Measurements from ENCODE around the gene PALLD.
A peak's percentile ranks its signal among the peaks of the same experiment; 100 is the strongest.

PALLD gene

GRCh38 chr4:168880811-168881595, 384.2 kb downstream of the PALLD start:
- DNase-seq, result peak; percentile 81 to 93 (median 90)

DNA sequence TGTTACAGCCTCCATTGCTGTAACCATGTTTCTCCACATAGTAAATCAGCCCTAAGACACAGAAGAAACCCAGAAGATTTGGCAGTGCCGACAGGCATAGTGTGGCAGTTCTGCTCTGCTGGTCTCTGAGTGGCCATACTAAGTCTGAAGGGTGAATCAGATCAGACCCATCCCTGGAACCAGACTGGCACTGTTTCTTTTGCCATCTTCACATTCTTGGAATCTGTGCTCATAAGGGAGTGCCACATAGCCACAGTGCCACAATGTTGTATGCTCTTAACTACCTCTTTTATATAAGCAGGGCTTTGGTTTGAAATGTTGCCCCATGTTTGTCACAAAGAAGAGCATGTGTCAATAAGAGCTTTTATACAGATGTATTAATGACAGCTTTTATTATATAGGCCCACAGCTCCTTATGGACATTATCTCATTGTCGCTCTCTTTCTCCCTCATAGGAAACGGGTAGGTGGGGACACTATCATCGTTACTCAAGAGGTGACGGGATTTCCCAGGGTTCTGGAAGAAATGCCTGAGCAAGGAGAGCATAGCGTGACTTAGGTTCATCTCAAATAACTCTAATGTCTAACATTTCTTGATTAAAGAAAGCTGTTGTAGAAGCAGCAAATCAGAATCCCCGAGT, 385.0 kb downstream of the PALLD start:
- DNase-seq, result peak in 3 of 4 experiments; percentile 24 to 46 (median 34)

- DNase-seq, result peak in 3 of 4 experiments; percentile 26 to 36 (median 36)
These were observed 385.9 kb downstream of the PALLD start for GRCh38 chr4:168882650-168883233.

DNA sequence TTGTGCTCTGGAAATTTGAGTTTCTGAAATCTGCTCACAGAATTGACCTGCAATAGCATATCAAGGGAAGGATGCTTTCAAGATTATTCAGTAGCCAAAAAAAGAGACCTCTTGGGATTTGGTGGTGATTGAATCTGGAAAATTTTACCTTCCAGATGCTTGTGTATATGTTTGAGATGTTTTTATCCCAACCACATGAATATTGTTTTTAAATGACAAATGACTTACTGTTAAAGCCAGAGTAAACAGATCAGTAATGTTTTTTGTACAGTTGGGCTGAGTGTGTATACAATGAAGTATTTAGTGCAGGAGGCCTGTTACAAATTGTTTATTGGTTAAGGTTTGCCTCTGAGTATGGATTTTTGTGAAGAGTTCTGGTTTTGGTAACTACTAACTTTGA, 386.7 kb downstream of the PALLD start:
- no peak for DNase-seq

DNA sequence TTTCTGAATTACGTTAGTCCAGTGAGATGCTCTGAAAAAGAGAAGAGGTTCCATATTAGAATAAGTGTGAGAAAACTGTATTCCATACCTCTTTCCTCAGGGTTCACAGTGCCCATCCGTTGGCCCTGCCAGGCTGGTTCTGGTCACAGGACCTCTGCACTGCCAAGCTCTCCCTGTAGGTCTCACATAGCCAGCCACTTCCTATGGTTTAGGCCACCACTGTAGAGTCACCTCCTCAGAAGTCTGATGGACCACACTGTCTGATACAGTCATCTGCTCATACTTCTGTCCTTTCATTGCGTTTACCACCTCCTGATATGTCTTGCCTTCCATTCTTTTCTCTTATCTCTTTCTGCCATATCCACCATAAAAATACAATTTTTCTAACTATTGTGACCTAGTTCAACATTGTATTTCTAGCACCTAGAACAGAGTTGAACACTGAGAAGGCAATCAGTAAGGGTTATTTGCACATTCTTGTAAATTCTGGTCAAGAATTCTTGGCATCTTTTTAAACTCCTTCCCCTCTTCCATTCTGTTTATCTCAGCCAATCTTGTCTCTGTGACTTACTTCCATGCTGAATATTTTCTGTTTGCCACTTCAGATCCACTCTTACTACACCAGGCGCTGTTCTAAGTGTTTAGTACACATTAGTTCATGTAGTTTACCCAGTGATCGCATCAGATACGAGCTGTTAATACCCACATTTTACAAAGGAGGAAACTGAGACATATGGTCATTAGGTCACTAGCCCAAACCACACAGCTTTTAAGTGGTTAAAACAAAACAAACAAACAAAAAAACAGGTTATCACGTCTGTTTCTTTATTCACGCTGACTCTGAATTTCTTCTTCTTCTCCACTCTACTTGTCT, 387.6 kb downstream of the PALLD start:
- DNase-seq, result no peak

DNA sequence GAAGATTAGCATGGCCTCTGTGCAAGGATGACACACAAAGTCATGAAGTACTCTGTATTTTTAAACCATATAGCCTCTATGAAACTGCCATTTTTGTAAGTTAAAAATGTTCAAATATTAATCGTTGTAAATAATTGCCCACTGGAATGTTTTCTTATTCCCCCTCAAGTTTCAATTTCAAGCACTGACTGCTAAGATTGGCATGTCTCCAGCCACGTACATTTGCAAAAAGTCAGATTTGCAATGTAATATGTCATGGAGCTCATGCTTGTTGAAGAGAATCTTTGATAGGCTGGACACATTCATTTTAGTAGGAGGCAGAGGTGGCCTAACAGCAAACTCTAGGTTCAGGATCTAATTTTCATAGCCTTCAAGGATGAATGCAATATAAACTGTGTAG, 388.5 kb downstream of the PALLD start:
- no peak for DNase-seq

- no peak for DNase-seq
These were observed 389.5 kb downstream of the PALLD start for GRCh38 chr4:168886351-168886750.

GRCh38 chr4:168887809-168888208, 391.0 kb downstream of the PALLD start:
- no peak for DNase-seq

DNA sequence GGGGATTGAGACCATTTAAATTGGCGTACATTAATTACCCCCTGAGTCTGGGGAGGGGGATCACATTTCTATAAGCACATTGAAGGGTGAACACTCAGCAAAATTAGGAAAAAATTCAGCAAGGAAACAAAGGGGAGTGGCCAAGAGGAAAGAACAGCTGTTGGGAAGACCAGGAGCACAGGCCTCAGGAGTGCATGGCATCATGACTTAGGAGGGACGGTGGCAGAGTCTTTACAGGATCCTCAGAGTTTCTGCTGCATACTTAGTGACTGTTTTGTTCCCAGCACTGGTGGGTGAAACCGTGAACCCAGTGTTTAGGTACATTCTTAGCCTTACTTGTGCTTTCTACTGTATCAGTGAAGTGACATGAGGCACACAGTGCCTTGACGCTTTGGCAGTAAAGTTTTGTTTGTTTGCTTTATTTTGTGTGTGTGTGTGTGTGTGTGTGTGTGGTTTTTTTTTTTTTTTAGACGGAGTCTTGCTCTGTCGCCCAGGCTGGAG, 391.9 kb downstream of the PALLD start:
- DNase-seq, result no peak

- no peak for DNase-seq
These were observed 394.2 kb downstream of the PALLD start for GRCh38 chr4:168891086-168891485.

DNA sequence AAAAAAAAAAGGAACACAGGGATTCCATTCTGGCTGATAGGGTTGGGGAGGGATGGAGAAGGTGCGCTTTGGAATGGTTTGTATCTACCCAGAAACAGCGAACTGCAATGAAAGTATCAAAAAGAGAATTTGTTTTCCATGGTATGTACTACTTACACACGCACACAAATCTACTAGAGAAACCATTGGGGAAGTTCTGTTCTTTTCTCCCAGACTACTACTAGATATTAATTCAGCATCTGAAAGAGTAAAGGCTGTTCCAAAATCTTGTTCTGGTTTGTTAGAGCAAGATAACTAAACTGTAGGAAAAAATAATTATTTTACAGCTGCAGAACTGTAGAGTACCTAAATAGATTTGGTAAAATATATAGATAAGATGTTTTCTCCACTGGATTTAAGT, 394.8 kb downstream of the PALLD start:
- DNase-seq, result no peak

DNA sequence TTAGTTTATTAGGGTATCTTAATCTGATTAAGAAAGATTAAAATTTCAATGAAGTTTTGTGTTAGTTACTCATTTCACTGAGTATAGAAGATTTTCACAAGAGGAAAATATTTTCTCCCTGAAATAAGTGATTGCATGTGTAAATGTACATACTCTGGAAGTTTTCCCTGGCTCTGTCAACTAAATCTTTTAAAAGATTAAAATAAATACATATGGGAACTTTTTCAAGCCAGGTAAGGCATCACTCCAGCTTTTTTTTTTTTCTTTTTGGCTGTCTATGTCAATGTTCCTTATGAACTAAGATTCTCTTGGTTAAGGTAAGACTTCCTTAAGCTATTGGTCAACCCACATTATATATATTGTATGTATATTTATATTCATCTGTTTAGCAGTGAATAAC, 395.6 kb downstream of the PALLD start:
- no peak for DNase-seq

- peak in 2 of 4 experiments; percentile 21 to 45 for DNase-seq
These were observed 396.4 kb downstream of the PALLD start for GRCh38 chr4:168893205-168893604.

DNA sequence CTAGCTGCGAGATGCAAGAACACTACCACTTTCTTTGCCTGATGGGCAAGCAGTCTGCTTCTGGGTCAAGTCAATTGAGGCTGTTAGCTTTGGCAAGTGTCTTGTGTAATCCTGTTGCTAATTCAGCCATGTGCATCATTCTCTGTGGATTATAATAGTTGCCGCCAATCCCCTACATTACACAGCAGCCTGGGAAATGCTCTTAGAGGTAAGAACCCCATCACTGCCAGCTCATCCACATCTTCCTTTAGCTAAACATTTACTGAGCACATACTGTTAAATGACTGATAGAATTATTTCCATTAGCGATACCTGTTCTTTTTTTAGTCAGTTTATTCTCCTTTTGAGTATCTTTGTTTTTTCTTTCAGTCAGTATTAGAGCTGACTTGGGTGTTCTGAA, 397.0 kb downstream of the PALLD start:
- no peak for DNase-seq

- peak in 2 of 4 experiments; percentile 47 to 56 for DNase-seq
These were observed 403.2 kb downstream of the PALLD start for GRCh38 chr4:168900080-168900479.

- DNase-seq, result no peak
These were observed 410.4 kb downstream of the PALLD start for GRCh38 chr4:168907119-168907698.

DNA sequence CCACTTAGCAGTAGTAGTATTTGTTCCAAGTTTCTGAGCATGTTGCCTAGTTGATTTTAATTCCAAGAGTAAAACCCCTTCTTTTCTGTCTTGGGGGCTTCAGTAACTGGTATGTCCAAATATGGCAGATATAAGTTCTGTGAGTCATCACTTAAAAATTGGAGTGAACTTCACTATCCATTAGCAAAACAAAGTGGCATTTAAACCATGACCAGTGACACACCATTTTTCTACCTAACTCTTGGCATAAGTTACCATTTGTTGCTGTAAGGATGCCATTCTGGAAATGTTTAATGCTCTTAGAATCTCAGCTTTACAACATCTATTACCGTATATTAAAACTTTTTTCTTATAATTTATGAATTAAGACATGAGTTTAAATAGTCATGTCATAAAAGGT, 411.2 kb downstream of the PALLD start:
- no peak for DNase-seq

GRCh38 chr4:168908851-168909273, 412.0 kb downstream of the PALLD start:
- no peak for DNase-seq

GRCh38 chr4:168914095-168914494, 417.2 kb downstream of the PALLD start:
- DNase-seq, result no peak

- DNase-seq, result peak; percentile 19 to 84 (median 65)
These were observed 420.4 kb downstream of the PALLD start for GRCh38 chr4:168917138-168917779.

DNA sequence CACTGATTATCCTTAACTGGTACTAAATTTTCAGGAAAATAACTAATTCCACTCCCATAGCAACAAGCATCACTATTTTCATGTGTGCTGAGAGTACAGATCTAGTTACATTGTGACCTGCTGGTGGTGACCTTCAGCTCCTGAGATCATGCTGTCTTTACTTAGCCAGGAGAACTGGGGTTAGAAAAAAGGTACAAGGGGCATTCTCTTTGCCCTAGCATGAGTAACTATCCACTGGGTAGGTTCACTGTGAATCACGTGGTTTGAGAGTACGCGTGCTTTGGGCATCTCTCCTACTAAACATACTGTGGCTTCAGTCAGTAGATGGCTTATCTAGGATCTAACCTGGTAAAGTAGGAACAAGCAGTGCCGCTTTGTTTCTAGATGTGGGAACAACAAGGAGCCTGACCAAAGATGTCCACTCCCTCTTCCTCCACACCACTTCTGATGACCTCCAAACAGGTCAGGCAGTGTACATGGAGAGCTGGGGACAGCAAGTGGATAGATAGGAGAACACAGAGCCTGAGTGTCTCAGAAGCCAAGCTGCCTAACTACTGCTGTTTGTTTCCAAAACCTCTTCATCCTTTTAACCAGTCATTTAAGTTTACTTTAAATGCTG, 423.0 kb downstream of the PALLD start:
- DNase-seq, result no peak

Measured in suppressor macrophage (primary cell).